ENCODE measurements around the gene OR2B6.
"Not testable (repeated sequence)": the region's sequence is repeated elsewhere in the genome, so short reads cannot be mapped to it uniquely, and the experiment has no call there.

OR2B6 gene

GRCh38 chr6:27956941-27957340 is at the start of gene OR2B6:
TSS of gene OR2B6 (plus strand) at chr6:27957241. CDS start at chr6:27957241, 0 bp downstream.
- DNase-seq, result no peak

DNA sequence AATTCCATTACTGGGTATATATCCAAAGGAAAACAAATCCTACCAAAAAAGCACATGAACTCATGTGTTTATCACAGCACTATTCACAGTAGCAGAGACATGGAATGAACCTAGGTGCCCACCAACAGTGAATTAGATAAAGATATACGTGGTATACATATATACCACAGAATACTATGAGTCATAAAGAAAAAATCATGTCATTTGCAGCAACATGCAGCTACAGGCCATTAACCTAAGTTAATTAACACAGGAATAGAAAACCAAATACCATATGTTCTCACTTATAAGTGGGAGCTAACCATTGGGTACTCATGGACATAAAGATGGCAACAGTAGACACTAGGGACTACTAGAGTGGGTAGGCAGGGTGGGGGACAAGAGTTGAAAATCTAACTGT is 49.0 kb upstream of the OR2B6 start:
- DNase-seq, result no peak

GRCh38 chr6:27911956-27912446 is 45.0 kb upstream of the OR2B6 start, which contains the start of gene OR2B2:
TSS of gene OR2B2 (minus strand) at chr6:27912396. CDS start at chr6:27912319, 77 bp downstream.
- DNase-seq, result no peak

- no peak for DNase-seq
These were observed 34.1 kb upstream of the OR2B6 start for GRCh38 chr6:27922949-27923348.

DNA sequence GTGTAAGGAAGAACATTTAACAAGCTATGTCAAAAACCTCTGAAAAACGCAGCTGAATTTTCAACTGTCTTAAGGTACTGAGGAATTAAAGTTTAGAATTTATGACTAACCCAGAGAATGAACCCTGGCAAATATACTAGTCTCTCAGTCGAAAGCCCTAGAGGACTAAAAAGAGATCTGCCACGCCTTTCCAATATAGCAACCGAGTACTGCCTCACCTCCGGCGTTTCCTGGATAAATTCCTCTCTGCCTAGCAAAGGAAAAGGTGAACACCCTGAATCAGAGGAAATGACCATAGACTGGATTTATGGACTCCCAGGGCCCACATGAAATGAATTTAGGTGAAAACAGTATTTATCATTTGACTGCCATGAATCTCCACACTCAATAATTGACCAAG is 32.9 kb upstream of the OR2B6 start:
- no peak for DNase-seq

DNA sequence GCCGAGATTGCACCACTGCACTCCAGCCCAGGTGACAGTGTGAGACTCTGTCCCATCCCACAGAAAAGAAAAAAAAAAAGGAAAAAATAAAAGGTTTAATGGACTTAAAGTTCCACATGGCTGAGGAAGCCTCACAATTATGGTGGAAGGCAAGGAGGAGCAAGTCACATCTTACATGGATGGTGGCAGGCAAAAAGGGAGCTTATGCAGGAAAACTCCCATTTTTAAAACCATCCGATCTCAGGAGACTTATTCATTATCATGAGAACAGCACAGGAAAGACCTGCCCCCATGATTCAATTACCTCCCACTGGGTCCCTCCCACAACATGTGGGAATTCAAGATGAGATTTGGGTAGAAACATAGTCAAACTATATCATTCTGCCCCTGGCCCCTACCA is 29.0 kb upstream of the OR2B6 start:
- DNase-seq, result not testable (repeated sequence)

GRCh38 chr6:27929930-27930329 is 27.1 kb upstream of the OR2B6 start:
- DNase-seq, result not testable (repeated sequence)

DNA sequence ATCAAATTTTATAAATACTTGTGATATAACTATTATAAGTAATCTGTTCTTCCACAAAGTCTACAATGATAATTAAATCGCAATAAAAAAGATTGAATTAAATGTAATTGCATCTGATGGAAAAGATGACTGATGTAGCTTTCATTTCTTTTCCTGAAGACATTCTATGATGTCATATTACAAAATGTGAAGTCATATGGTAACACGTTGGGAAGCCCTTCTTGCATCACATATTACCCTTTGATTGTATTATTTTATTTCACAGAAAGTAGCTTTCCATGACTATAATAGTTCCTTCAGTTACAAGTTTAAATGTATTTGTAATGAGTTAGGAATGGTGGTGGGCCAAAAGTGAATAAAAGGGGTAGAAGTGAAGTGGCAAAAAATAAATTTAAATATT is 25.8 kb upstream of the OR2B6 start:
- no peak for DNase-seq

DNA sequence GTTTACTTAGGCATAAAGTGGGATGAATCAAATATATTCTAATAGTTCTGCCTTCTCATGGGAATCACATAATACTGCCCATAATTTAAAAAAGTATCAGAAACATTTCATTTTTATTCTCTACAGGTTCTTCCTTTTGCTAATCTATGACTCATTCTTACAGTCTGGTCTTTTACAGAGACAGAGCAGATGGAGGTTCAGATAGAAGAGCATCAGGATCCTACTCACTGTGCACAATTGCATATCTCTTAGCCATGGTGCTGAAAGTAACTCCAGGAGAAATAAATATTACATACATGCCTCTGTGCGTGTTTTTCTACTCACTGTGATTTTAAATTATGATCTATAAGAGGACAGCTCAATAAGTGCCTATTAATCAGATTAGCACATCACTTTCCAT is 16.3 kb upstream of the OR2B6 start:
- no peak for DNase-seq

GRCh38 chr6:27943072-27943471 is 14.0 kb upstream of the OR2B6 start:
- DNase-seq, result not testable (repeated sequence)

DNA sequence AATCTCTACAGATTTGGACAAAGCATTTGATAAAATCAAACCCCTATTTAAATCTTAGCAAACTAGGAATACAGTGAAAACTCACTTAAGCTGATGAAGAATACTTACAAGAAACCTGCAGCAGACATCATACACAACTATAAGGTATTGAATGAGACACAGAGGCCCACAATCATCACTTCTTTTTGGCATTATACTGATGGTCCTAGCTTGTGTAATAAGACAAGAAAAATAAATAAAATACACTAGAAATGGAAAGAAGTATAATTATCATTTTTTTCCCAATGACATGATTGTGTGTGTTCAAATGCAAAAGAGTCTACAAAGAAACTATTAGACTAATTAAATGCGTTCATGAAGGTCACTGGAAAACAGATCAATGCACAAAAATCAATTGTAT is 8.8 kb upstream of the OR2B6 start:
- DNase-seq, result no peak

DNA sequence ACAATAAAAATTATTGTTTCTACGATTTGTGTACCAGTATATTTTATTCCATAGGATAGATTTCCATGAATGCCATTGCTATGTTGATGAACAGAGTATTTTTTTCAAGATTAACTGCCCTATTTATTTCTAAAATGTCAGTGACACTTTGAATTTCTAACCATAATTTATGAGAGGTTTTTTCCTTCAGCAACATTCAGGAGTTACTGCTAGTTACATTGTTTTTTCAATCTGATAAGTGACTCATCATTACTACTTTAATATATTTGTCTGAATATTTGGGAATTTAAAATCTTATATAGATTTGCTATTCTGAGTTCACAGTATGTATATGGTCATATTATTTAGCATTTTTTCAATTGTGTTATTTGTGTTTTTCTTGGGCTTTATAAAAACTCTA is 6.0 kb upstream of the OR2B6 start:
- DNase-seq, result no peak

GRCh38 chr6:27957516-27957915 is 475 bp downstream of the OR2B6 start:
- no peak for DNase-seq

GRCh38 chr6:27962506-27962905 is 5.5 kb downstream of the OR2B6 start:
- DNase-seq, result no peak

DNA sequence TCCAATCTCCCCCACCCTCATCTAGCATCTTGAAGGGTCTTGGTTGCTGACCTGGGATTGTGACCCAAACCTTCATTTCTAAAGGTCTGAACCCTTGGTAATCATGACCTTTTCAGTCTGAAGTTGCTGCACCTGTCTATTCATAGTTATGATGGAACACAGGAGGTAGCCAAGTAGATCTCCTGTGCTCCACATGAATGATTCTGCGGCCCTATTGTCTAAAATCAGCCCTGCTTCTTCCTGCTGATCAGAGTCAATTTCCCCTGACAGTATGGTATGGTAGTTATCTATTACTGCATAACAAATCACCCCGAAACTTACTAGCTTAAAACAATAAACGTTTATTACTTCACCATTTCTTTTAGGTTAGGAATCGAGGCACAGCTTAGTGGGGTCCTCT is 9.0 kb downstream of the OR2B6 start:
- DNase-seq, result no peak

DNA sequence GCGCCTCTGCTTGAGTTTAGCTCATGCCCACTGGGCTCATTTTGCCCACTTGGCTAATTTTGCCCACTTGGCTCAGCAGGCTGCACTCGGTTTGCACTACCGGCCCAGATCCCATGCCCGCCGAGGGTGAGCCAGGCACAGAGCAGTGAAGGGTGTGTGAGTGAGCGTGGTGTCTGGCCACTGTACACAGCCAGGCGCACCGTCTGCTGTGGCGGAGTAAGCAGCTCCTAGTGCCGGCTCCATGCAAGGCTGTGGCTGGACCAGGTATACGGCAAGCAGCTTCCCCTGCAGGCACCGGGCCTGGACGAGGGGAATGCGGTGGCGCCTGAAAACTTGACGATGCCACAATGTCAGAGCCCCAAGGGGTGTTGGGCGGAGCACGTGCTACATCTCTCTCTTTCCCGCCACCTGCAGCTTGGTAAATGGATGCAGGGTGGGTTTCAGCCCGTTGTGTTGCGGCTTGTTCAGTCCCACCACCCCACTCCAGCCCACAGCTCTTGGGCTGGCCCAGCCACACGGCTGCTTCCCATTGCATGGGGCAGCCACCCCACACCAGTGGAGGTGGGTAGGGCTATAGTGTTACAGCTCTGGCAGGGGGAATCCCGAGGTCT is 9.9 kb downstream of the OR2B6 start:
- DNase-seq, result no peak

- DNase-seq, result no peak
These were observed 13.4 kb downstream of the OR2B6 start for GRCh38 chr6:27970444-27970843.

- DNase-seq, result no peak
These were observed 15.7 kb downstream of the OR2B6 start for GRCh38 chr6:27972750-27973149.

- no peak for DNase-seq
These were observed 20.3 kb downstream of the OR2B6 start for GRCh38 chr6:27977387-27977786.

DNA sequence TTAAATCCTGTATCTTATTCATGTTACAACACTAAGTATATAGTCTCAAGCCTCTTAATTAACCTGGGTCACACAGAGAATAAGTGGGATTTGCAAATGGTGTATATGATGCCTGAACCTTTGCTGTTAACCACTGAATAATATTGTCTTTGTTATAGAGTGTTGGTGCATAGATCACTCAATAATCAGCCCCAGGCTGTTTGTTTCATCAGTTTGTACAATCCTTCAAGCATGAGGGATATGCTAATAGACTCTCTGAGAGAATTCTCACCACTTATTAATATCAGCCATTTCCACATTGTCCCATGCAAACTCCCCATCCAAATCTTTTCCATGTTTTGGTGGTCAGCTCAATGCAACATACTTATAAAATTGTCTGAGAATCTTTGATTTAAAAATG is 21.7 kb downstream of the OR2B6 start:
- DNase-seq, result no peak

DNA sequence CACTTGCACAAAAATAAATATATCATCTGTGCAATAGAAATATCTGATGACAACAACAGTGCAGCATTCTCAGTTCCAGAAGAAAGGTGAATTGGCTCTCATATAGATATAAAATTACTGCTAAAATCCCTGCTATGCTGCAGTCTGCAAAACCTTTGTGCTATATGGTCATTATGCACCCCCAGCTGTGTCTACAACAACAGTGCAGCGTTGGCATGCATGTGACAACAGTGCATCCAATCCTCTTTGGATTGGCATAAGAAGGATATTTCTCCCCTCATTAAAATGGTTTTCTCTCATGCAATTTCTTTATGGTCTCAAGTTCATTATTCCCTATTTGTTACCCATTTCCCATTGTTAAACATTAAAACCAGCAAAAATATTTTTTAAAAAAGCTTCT is 23.1 kb downstream of the OR2B6 start:
- no peak for DNase-seq

DNA sequence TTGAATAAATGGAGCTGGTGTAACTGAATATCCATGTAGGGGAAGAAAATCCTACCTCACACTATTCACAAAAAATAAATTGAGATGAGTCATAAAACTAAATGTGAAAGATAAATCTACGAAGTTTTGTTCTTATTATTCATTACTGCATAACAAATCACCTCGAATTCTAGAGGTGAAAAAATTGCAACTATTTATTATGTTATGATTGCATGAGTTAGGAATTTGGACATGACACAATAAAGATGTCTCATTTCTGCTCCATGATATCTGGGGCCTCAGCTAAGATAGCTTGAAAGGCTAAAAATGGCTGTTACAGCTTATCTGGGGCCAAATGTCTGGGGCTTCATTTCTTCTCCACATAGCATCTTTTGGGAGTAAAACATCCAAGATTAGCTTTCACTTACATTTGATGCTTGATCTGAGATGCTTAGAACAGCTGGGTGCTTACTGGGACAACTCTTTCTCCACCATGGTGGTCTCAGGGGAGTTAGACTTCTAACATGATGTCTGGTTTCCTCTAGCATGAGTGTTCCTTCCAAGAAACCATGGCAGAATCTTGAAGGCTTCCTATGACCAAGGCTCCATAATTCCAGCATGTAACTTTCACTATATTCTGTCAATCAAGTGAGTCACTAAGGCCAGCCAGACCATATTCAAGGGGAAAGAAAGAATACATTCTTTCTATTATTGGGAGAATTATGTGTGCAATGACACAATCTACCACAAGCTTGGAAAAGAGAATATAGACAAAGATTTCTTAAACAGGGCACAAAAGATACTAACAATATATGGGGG is 30.1 kb downstream of the OR2B6 start:
- no peak for DNase-seq

GRCh38 chr6:27994616-27995015 is 37.6 kb downstream of the OR2B6 start:
- no peak for DNase-seq

GRCh38 chr6:28000351-28001045 is 43.5 kb downstream of the OR2B6 start:
- peak; percentile 64 for DNase-seq

Data from SHP77 (cell line).